CD4-positive, alpha-beta T cell treated with Interleukin-6 for 4 hours (primary cell): ENCODE results near the gene PCSK5.
"Not testable (repeated sequence)": the region's sequence is repeated elsewhere in the genome, so short reads cannot be mapped to it uniquely, and the experiment has no call there.

Experiments used
- DNase-seq: peaks from one replicate; pipeline ENCODE4 v3.0.0-alpha.2; 2020; ENCODE audit warnings: mixed read lengths

Gene PCSK5

DNA sequence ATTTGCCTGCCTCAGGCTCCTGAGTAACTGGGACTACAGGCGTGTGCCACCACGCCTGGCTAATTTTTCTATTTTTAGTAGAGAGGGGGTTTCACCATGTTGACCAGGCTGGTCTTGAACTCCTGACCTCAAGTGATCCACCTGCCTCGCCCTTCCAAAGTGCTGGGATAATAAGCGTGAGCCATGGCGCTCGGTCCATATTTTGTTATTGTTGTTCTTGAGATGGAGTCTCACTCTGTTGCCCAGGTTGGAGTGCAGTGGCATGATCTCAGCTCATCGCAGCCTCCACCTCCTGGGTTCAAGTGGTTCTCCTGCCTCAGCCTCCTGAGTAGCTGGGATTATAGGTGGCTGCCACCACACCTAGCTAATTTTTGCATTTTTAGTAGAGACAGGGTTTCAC lies 433.6 kb downstream of the PCSK5 start:
- DNase-seq = not testable (repeated sequence)

DNA sequence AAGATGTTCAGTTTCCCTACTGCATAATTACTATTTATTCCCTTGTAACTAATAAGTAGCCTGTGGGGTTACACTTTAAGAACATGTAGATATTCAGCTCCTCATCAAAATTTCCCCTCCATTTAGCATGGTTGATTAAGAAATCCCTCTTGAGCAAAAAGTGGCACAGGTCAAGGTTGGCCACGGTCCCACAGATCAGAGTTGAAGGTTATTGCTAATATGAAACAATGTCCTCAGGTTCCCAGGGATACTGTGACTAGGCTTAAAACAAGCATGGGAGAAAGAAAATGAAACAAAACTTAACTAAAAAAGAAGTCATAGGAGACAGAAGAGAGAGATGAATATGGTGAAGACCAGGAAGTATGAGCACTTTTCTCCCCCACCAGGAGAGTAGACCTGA lies 439.6 kb downstream of the PCSK5 start:
- no peak for DNase-seq

DNA sequence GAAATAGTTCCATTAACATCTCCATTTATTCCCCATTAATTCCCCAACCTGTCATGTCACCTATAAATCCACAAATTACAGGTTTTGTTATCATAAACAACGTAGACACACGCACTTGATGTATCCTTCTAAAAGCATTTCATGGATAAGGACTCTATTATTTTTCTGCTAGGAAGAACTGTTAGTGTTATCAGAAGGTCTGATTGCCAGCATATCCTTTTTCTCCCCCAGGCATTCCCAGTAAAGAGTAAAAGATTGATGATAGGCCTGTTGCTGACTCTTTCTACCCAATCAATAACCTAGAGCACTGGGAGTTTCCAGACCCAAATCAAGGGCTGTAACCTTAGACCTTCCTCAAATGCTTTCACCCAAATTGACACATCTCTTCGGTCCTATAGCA lies 442.9 kb downstream of the PCSK5 start:
- no peak for DNase-seq

DNA sequence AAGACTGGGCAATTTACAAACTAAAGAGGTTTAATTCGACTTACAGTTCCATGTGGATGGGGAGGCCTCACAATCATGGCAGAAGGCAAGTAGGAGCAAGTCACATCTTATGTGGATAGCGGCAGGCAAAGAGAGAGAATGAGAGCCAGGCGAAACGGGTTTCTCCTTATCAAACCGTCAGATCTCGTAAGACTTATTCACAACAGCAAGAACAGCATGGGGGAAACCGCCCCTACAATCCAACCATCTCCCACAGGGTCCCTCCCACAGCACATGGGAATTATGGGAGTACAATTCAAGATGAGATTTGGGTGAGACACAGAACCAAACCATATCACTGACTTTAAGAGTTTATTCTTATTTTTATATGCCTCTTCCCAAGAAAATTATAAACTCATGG lies 443.5 kb downstream of the PCSK5 start:
- no peak for DNase-seq

DNA sequence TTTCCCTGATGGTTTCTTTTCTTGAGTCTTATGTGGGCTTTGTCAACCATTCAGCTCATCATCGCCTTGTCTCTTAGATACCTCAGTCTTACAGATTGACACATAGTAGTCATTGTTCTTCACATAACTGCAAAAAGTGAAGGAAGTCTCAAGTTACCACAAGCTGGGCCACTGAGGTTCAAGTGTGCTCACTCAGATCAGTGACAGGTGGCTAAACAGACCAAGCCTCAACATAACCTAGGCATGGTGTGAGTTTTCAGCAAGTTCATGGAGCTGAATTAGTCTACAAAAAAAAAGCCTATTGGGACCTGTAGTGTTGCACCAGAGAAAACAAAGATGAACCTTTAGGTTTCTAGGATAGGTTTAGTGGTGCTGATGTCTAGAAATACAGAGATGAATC lies 445.6 kb downstream of the PCSK5 start:
- DNase-seq = no peak

DNA sequence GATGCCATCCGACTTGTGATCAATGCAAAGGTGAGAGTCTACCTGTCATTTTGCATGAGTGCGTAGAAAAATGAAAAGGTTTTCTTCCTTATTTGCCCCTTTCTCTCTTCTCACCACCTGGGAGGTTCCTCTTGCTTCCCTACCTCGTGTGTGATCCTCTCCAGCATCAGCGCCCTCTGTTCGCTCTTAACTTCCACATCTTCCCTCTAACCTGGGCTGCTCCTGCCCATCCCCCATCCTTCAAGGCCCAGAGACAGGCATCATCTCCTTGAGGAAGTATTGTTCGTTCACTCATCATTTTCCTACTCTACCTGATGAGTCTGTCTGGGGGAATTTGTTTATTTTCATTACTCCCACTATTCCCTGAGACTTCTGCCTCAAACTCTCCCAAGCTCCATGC lies 447.9 kb downstream of the PCSK5 start:
- DNase-seq = no peak

DNA sequence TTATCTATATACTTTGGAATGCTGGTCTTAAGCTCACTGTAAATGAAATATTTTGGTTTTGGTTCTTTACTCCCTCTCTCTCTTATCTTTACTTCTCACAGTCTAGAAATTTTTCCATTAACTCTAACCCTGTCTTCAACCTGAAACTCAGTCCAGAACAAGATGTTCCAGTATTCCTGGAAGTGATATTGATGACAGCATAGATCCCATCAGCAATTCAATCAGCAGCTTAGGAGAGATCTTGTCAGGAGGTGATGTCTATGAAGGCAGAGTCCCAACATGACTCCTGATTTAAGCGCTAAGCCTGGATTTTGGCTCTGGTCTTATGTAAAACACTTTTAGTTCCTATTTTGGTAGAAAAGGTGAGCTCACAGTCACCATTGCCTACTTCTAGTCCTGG lies 451.1 kb downstream of the PCSK5 start:
- no peak for DNase-seq

DNA sequence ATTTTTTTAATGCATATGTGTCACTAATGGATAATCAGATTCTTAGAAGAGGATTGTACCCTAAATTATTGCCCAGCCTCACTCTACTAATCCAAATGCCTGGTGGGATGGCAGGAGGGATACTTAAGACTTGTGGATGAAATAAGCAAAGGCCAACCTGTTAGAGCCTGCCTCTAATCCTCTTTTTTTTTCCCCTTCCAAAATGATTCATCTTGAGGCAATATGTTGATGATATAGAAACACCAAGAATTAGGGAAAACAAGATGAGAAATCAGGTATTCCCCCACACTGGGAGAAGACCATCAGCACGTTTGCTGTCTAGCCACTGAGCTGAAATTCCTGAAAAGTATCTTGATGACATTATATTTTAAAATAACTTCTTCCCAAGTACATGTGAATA lies 451.7 kb downstream of the PCSK5 start:
- no peak for DNase-seq

DNA sequence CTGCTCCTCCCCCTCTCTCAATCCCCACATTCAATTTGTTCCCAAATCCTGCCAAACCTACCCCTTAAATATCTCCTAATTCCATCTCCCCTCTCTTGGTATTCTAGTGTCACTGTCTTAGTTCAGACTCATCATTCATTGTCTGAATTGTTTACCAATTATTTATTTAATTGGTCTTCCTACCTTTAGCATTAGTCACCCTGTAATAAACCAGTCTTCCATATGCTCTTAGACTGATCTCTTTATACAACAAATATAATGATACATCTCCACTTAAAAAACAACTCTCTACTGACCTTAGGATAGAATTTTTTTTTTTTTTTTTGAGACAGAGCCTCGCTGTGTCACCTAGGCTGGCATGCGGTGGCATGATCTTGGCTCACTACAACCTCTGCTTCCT lies 452.4 kb downstream of the PCSK5 start:
- DNase-seq = no peak

DNA sequence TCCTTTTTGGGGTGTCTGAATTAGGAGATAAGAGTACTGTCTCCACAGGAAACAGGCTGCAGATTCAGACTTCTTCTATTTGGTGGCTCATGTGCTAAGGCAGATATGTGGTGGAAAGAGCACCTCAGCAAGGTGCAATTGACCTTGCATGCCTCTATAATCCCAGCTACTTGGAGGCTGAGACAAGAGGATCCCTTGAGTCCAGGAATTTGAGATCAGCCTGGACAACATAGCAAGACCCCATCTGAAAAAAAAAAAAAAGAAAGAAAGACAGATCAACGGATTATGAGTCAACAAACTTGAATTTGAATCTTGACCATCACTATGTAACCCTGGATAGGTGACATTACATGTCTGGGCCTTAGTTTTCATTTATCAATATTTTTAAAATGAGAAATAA lies 459.4 kb downstream of the PCSK5 start:
- DNase-seq = no peak

DNA sequence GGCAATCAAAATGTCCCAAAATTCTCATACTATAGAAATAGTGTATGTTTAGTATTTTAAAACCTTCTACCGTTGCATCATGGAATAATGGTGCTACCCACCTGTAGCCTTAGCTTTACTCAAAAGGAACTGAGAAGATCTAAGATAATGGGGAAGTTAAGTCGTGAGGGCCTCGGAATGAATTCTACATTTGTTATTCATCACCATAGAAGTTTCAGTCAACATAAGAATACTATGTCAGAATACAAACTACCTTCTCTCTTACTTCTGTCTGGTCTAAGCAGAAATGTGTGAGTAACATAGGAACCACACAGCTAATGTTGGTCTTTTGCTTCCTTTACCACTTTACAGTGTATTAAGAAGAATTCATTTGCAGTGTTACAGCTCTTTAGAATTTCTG lies 460.5 kb downstream of the PCSK5 start:
- no peak for DNase-seq

DNA sequence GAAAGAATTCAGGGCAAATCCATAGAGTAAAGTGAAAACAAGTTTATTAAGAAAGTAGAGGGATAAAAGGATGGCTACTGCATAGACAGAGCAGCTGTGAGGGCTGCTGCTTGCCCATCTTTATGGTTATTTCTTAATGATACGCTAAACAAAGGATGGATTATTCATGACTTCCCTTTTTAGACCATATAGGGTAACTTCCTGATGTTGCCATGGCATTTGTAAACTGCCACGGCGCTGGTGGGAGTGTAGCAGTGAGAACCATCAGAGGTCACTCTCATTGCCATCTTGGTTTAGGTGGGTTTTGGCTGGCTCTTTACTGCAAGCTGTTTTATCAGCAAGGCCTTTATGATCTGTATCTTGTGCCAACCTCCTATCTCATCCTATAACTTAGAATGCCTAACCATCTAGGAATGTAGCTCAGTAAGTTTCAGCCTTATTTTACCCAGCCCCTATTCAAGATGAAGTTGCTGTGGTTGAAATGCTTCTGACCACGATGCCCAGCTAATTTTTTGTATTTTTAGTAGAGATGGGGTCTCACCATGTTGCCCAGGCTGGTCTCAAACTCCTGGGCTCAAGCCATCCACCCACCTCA lies 461.6 kb downstream of the PCSK5 start:
- DNase-seq = no peak

DNA sequence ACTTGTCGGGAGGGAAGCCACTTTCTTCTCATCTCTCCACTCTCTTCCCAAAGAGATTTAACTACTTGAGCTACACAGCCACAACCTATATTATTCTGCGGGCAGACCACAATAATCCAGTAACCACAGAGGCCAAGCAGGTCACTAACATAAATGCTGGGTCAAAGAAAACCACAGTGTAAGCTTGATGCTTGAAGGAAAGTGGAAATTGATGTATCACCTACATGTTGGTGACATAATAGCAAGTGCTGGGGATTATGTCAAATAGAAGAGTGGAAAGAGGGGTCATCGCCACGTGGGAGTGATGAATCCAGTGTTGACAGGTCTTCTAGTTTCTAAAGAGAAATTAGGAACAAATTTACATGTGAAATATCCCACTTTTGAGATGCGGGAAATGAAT lies 462.8 kb downstream of the PCSK5 start:
- no peak for DNase-seq

DNA sequence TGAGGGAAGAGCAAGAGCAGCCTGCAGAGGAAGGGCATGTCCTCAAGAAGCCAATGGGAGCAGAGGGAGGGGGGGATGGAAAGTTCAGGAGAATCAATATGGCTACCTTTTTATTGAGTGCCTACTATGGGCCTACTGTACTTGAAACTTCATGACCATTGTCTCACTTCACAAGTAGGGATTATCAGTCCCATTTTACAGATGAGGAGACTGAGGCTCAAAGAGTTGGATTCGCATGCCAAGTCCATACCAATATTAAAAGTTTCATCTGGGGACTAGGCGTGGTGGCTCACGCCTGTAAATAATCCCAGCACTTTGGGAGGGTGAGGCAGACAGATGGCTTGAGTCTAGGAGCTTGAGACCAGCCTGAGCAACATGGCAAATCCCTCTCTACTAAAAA lies 463.7 kb downstream of the PCSK5 start:
- no peak for DNase-seq

DNA sequence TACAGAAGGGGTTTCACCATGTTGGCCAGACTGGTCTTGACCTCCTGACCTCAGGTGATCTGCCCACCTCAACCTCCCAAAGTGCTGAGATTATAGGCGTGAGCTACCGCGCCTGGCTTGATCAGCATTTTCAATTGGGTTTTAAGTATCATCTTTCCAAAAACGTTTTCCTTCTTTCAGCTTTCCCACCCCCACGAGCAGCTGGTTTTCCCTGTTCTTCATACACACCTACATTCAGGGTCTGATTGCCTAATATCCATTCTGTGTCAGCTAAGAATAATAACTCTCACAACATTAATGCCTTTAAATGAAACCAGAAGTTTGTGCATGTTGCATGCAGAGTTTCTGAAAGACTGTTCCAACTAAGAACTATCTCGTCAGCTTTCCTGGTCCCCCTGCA lies 465.4 kb downstream of the PCSK5 start:
- DNase-seq = no peak

DNA sequence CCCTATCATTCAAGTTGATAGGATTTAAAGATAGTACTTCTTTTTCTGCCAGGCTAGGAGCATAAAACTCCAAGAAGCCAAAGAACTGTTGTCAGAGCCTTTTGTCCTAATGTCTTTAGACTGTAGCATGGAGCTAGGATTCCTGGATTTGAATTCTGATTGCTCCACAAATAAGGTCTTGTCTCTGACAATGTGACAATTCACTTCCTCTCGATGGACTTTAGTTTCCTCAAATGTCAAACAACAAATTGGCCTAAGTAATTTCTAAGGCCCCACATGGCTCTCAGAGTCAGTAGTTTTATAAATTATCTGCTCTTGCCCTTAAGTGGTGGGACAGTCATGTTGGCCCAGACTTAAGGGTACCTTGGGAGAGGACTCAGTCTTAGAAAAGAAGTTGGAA lies 467.1 kb downstream of the PCSK5 start:
- DNase-seq = no peak

DNA sequence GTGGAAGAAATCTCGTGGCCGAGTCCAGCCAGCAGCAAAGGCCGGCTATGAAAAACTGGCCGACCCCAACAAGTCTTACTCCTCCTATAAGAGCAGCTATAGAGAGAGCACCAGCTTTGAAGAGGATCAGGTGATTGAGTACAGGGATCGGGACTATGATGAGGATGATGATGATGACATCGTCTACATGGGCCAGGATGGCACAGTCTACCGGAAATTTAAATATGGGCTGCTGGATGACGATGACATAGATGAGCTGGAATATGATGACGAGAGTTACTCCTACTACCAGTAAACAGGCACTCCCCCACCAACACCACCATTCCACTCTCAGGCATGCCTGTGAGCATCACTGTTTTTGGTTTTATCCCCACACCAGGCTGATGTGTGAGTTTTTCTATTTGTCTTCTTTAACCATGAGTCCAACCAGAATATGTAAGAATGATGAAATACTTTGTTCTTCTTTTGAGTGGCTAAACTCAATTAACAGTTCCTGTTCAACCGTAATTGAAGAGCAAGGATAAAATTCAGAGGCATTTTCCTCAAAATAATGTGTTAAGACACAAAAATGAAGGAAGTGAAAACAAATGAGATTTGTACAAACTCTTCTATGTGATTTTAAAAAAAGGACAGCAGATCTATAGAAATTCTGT lies 468.3 kb downstream of the PCSK5 start:
- DNase-seq = no peak

DNA sequence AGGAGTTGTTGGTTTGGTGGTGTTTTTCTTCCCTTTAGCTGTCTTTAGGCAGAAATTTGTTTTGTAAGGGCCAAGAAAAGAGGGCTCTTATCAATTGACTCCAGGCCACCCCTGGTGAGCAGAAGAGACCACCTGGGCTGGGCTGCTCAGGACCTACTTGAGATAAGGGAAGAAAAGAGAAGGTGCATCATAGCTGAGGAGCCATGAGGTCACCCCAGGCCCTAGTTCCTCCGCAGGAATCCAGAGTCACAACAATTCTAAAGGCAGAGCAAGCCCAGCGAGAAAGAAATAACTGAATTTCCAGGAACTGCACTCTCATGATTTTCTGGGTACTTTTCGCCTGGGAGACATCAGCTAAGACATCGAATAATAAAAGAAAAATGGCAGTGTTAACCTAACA lies 468.9 kb downstream of the PCSK5 start:
- no peak for DNase-seq

DNA sequence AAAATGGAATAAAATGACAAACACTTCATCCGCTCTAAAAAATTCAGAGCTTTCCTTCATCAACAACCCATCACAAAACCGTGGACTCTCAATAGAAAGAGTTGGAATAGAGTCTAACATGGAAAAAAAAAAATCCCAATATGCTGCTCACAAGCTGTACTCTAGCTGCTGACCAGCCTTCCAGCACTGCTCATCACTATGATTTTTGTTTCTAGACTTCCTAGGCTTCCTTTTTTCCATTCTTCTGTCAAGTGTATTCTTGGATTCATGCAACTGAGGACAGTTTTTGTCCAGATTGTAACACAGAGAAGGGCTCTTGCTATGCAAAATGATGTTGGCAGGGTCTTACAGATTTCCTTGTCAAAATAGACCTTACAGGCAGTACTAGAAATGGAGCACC lies 469.3 kb downstream of the PCSK5 start:
- DNase-seq = no peak

DNA sequence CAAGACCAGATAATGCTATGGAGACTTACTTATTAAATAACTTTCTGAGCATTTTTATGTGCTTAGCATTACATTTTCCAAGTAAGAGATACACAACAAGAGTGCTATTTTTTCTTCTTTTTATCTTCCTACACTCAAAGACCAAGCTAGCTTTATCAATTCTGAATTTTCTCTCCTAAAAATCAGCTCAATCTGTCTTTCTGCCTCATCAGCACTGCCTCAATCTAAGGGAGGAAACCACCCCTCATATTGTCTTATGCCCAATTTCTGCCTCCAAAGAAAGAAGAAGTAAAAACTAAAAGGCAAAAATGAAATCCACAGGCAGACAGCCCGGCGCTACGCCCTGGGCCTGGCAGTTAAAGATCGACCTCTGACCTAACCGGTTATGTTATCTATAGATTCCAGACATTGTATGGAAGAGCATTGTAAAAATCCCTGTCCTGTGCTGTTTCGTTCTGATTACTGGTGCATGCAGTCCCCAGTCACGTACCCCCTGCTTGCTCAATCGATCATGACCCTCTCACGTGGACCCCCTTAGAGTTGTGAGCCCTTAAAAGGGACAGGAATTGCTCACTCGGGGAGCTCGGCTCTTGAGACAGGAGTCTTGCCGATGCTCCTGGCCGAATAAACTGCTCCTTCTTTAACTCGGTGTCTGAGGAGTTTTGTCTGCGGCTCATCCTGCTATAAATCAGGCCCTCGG lies 472.0 kb downstream of the PCSK5 start:
- DNase-seq = not testable (repeated sequence)

DNA sequence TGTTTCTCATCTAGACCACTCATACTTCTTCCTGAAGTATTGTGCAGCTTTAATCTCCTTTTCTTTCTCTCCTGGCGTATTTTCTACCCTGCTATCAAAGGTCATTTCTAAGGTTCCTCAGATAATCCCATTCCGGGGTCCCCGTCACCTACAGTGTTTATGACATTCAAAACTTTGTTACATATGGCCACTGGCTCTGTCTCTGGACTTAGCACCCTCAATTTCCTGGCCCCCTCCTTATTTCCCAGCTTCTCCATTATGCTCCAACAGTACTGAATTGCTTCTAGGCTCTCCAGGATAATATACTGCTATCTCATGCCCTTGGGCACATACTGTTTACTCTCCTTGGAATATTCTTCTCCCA lies 472.5 kb downstream of the PCSK5 start:
- no peak for DNase-seq

DNA sequence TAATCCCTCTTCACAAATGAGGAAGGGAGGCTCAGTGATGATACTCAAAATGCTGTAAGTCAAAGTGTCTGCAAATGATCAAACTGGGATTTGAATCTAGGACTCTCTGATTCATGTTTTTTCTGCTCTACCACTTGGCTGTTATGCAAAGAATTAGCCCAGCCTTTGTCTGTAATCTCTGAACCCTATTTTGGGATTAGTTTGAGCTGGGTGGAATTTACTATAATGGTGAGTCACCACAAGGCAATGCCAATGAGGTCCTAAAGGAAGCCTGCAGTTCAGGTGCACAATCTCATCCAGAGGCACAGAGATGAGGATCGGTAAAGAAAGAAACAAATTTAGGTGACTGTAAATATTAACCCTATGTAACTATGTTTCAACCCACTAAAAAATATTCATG lies 474.6 kb downstream of the PCSK5 start:
- no peak for DNase-seq

DNA sequence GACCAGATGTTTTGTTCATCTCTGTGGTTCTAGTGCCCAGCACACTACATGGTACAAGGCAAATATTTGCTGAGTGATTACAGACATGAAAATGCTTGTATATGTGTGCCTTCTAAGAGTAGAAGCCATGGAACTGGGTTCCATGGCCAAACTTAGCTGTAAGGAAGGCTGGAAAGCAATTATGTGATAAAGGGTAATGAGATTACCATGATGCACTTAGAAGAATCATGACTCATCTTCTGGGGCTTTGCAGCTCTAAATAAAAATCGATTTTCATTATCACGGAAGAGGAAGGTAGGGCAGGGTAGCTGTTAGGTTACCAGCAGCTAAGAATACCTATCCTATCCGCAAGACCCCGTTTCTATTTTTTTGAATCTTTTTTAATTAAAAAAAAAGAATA lies 475.8 kb downstream of the PCSK5 start:
- DNase-seq = no peak

DNA sequence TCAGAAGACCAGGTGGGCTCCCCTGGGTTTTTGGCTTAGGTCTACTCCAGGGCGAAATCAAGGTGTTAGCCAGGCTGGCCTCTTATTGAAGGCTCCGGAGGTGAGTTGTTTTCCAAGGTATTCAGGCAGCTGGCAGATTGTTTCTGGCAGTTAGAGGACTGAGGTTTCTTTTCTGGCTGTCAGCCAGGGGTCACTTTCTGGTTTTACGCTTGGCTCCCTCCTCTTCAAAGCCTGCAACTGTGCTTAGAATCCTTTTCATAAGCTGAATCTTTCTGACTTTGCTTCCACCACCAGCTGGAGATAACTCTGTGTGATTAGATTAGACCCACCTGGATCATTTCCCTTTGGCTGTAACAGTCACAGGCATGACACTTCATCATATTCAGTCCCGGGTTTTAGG lies 479.1 kb downstream of the PCSK5 start:
- DNase-seq = no peak
